Lower lobe of right lung (tissue), 2 donors: ENCODE results near the gene FBXL20. TPM values are rescaled to one million over a fixed set of nuclear protein-coding genes. Genes with fewer than 3 reads are reported as not detected.

Experiments
- ATAC-seq, 2 donors: fragments of 200-7000 bp; cut with Tn5 transposase; one replicate each; pipeline ENCODE4 v1.9.1; 2020 to 2022; ENCODE audit warnings: mild to moderate bottlenecking in 2 of 2, moderate library complexity in 2 of 2
- DNase-seq: peaks from one replicate; pipeline ENCODE4 v3.0.0-alpha.2; 2020
- H3K27ac ChIP-seq: fragments of 200-600 bp; one replicate; pipeline ENCODE4 v1.8.0; 2022
- H3K27me3 ChIP-seq: fragments of 200-600 bp; one replicate; pipeline ENCODE4 v1.8.0; 2022; ENCODE audit warnings: low read depth
- H3K36me3 ChIP-seq: fragments of 200-600 bp; one replicate; pipeline ENCODE4 v1.8.0; 2022; ENCODE audit warnings: mild to moderate bottlenecking
- H3K4me1 ChIP-seq: fragments of 200-600 bp; one replicate; pipeline ENCODE4 v1.8.0; 2022
- H3K4me3 ChIP-seq: fragments of 200-600 bp; one replicate; pipeline ENCODE4 v1.8.0; 2022; ENCODE audit warnings: mild to moderate bottlenecking
- H3K9me3 ChIP-seq: fragments of 200-600 bp; one replicate; pipeline ENCODE4 v1.8.0; 2022
- CTCF ChIP-seq: fragments of 200-600 bp; IDR thresholded peaks from one replicate; pipeline ENCODE4 v1.8.0; 2022; ENCODE audit warnings: antibody characterized with exemption, mild to moderate bottlenecking
- intact Hi-C: fragments of 100-400 bp; cut with DNase I; formaldehyde crosslinking; loops from one replicate; pipeline ENCODE4 v1.11.0; 2022
- total RNA-seq: library from RNA; stranded (reverse); fragmentation: NEBNext Ultra II Directional; extraction: Animal tissue kit (Norgen Biotek cat#: 25700); gene quantifications from one replicate; pipeline ENCODE4 v1.2.1, GENCODE V29; 2021
- donor health status: DM: no; HTN: yes; CAD: no; lungs with severe emphysema.

FBXL20 gene
- total RNA-seq, 1 donor from 2014 or later = 25.4 TPM

- Histone ChIP-seq H3K27ac (no peak overlapping the region), H3K27me3 (no peaks in the 10 kb centered on the region), H3K4me3 (no peak overlapping the region), H3K9me3 (no peaks in the 10 kb centered on the region), H3K36me3 (no peaks in the 10 kb centered on the region), H3K4me1 (peaks cover 23% of the 10 kb centered on the region)
- no peak for ATAC-seq
- intact Hi-C loops = no loop called here
- TF ChIP-seq CTCF = no peak
- no peak for DNase-seq
Measured at GRCh38 chr17:39361064-39361463, 40.4 kb downstream of the FBXL20 start.

- intact Hi-C loops = no loop called here
Measured at GRCh38 chr17:39360537-39360936, 40.9 kb downstream of the FBXL20 start.

GRCh38 chr17:39359994-39360393 is 41.4 kb downstream of the FBXL20 start:
- Histone ChIP-seq H3K9me3 (no peaks in the 10 kb centered on the region), H3K27me3 (no peaks in the 10 kb centered on the region), H3K36me3 (no peaks in the 10 kb centered on the region), H3K27ac (no peak overlapping the region), H3K4me1 (peaks cover 16% of the 10 kb centered on the region), H3K4me3 (no peak overlapping the region)
- DNase-seq (no peak), ATAC-seq (no peak)
- intact Hi-C loops = no loop called here
- TF ChIP-seq CTCF = no peak

More at GRCh38 chr17:39360537-39360936, 40.9 kb downstream of the FBXL20 start:
- H3K36me3 ChIP-seq = no peaks in the 10 kb centered on the region
- no peak for TF ChIP-seq CTCF
- H3K9me3 ChIP-seq = no peaks in the 10 kb centered on the region
- peaks cover 17% of the 10 kb centered on the region for H3K4me1 ChIP-seq
- ATAC-seq (no peak), DNase-seq (no peak)
- H3K27ac ChIP-seq = no peak overlapping the region
- no peaks in the 10 kb centered on the region for H3K27me3 ChIP-seq
- H3K4me3 ChIP-seq = no peak overlapping the region

- DNase-seq (no peak), ATAC-seq (no peak)
- no peak for TF ChIP-seq CTCF
- Histone ChIP-seq H3K4me1 (peaks cover 10% of the 10 kb centered on the region), H3K27me3 (no peaks in the 10 kb centered on the region), H3K4me3 (no peak overlapping the region), H3K9me3 (no peaks in the 10 kb centered on the region), H3K36me3 (no peaks in the 10 kb centered on the region), H3K27ac (no peak overlapping the region)
- intact Hi-C loops = no loop called here
Measured at GRCh38 chr17:39357986-39358385, 43.4 kb downstream of the FBXL20 start.

GRCh38 chr17:39357488-39357887 is 43.9 kb downstream of the FBXL20 start:
- no peaks in the 10 kb centered on the region for H3K9me3 ChIP-seq
- H3K36me3 ChIP-seq = no peaks in the 10 kb centered on the region
- H3K4me1 ChIP-seq = peaks cover 8% of the 10 kb centered on the region
- no peak overlapping the region for H3K4me3 ChIP-seq
- TF ChIP-seq CTCF = no peak
- intact Hi-C loops = no loop called here
- H3K27ac ChIP-seq = no peak overlapping the region
- DNase-seq (no peak), ATAC-seq (no peak)
- no peaks in the 10 kb centered on the region for H3K27me3 ChIP-seq

GRCh38 chr17:39352986-39353385 is 48.4 kb downstream of the FBXL20 start:
- Histone ChIP-seq H3K4me3 (no peak overlapping the region), H3K9me3 (no peaks in the 10 kb centered on the region), H3K36me3 (no peaks in the 10 kb centered on the region), H3K4me1 (peaks cover 10% of the 10 kb centered on the region), H3K27ac (no peak overlapping the region), H3K27me3 (no peaks in the 10 kb centered on the region)
- no peak for TF ChIP-seq CTCF
- intact Hi-C loops = no loop called here
- ATAC-seq (no peak), DNase-seq (no peak)
